RWPE1 (cell line): ENCODE measurements around the gene BCDIN3D.

Experiments used
- CTCF ChIA-PET: fragments of 350-600 bp; sonication (Branson Sonifier 250); formaldehyde crosslinking; extraction: SDS; loops from one replicate; lab custom pipeline; 2021; lab: Yijun Ruan, JAX
- POLR2A ChIA-PET: fragments of 400-600 bp; formaldehyde crosslinking; extraction: SDS; loops from one replicate; lab custom pipeline; 2020; ENCODE audit warnings: antibody characterized with exemption; ENCODE audit not compliant: low non-redundant PET; lab: Yijun Ruan, JAX
- DNase-seq: peaks from one replicate; pipeline ENCODE4 v3.0.0; 2012; ENCODE audit warnings: low spot score
- H3K27ac ChIP-seq: fragments of 450-650 bp; 2 replicates; pipeline ENCODE4 v1.5.1; 2017
- CTCF ChIP-seq: fragments of 450-650 bp; conservative IDR thresholded peaks from 2 replicates; pipeline ENCODE4 v1.5.1; 2017; ENCODE audit warnings: low read depth, mild to moderate bottlenecking

Gene BCDIN3D

DNA sequence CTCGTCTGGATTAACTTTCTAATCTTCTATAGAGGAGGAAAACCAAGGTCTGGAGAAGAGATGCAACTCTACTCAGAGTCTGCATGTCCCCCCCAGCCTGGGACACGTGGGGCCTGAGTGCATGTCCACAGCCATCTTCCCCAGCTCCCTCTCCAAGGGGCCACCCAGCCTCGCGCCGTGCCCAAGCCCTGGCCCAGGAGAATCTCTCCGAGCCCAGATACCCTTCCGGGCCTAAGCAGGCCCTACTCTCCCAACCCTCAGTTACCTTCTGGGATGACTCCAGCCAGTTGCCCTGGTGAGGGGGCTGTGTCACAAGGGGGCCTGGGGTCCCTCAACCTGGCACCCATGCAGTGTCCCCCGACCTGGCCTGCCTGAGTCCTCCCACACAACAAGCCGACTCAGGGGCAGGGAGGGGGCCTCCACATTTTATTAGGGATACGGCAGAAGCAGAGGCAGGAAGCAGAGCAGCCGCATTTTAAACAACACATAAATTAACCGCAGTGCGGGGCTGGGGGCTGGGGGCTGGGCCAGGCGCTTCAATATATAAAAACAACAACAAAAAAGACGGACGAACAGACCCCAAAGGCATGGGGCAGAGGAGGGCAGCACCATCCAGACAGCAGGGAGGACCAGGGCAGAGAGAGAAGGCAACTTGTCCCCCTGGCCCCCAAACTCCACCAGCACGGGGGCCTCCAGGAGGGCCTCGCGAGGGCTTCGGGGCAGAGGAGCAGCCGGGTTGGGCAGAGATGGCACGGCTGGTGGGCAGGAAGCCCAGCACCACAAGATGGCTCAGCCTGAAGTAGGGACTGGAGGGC is 52.0 kb downstream of the BCDIN3D start:
- no peak for DNase-seq
- TF ChIP-seq CTCF, result no peak
- ChIA-PET CTCF (interaction anchor here (0.6 kb wide), 1 partner anchor 1948 kb away, joined by 4 read pairs; no protein-coding TSS in a partner anchor), POLR2A (no interaction called here)
- no peak overlapping the region for H3K27ac ChIP-seq

GRCh38 chr12:49789992-49790391 is 52.9 kb downstream of the BCDIN3D start:
- DNase-seq, result no peak
- H3K27ac ChIP-seq, result no peak overlapping the region
- ChIA-PET CTCF (no interaction called here), POLR2A (no interaction called here)
- TF ChIP-seq CTCF, result no peak

DNA sequence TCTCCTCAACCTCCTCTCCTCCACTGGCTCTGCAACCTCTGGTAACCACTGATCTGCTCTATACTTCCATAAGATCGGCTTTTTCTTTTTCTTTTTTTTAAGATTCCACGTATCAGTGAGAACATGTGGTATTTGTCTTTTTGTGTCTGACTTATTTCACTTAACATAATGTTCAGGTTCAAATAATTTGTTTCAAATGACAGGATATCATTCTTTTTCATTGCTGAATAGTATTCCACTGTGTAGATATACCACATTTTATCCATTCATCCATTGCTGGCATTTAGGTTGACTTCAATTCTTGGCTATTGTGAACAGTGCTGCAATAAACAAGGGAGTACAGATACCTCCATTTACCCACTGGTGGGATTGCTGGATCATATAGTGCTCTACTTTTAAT is 55.2 kb downstream of the BCDIN3D start:
- no peak for DNase-seq
- no peak overlapping the region for H3K27ac ChIP-seq
- ChIA-PET CTCF (no interaction called here), POLR2A (no interaction called here)
- no peak for TF ChIP-seq CTCF
